Vagina (tissue), 2 donors: ENCODE results near the gene SLC43A1. TPM values are rescaled to one million over a fixed set of nuclear protein-coding genes. Genes with fewer than 3 reads are reported as not detected.

ENCODE experiments used
- DNase-seq, 2 donors: peaks; one replicate each; pipeline ENCODE4 v3.0.0-alpha.2; 2017; ENCODE audit errors: extremely low spot score in 2 of 2
- H3K27ac ChIP-seq: fragments of 200-600 bp; sonication (generic); one replicate; pipeline ENCODE4 v1.5.1; 2019
- H3K27me3 ChIP-seq: fragments of 200-600 bp; sonication (generic); one replicate; pipeline ENCODE4 v1.5.1; 2019
- H3K36me3 ChIP-seq, 2 donors: fragments of 200-600 bp; sonication (generic); one replicate each; pipeline ENCODE4 v1.5.1; 2017 to 2019
- H3K4me1 ChIP-seq: fragments of 200-600 bp; sonication (generic); one replicate; pipeline ENCODE4 v1.5.1; 2019
- H3K4me3 ChIP-seq, 2 donors: fragments of 200-600 bp; sonication (generic); 1 replicate in 1 of 2; 2 replicates in 1 of 2; pipeline ENCODE4 v1.5.1; 2016 to 2019
- H3K9me3 ChIP-seq: fragments of 200-600 bp; sonication (generic); one replicate; pipeline ENCODE4 v1.5.1; 2019
- CTCF ChIP-seq, 3 experiments: fragments of 450-650 bp in 2 of 3; fragments of 200-600 bp in 1 of 3; sonication (generic) in 1 of 3; IDR thresholded peaks; one replicate each; pipeline ENCODE4 v1.5.1; 2017 to 2019; ENCODE audit warnings: antibody characterized with exemption in 3 of 3, mild to moderate bottlenecking in 2 of 3, moderate library complexity in 2 of 3
- POLR2A ChIP-seq, 2 donors: fragments of 450-650 bp; IDR thresholded peaks; one replicate each; pipeline ENCODE4 v1.6.1; 2017; ENCODE audit warnings: antibody characterized with exemption in 2 of 2, mild to moderate bottlenecking in 2 of 2, moderate library complexity in 2 of 2
- POLR2AphosphoS5 ChIP-seq, 2 donors: sonication (generic); formaldehyde crosslinking; IDR thresholded peaks; one replicate each; pipeline ENCODE4 v1.9.0; 2017; ENCODE audit warnings: antibody characterized with exemption in 2 of 2, mild to moderate bottlenecking in 2 of 2, low read depth in 1 of 2; ENCODE audit not compliant: insufficient read depth in 1 of 2
- intact Hi-C: fragments of 100-400 bp; cut with DNase I; formaldehyde crosslinking; loops from one replicate; pipeline ENCODE4 v1.15.1; 2023
- total RNA-seq: library from RNA; depleted of rRNA; stranded (reverse); fragments of >200 nt; gene quantifications from one replicate; pipeline ENCODE4 v1.2.3, GENCODE V29; 2016

The SLC43A1 gene
- total RNA-seq, 1 donor from 2014 or later, result 22.6 TPM

- H3K27me3 ChIP-seq, result no peaks in the 10 kb centered on the region
- DNase-seq, result no peak
- no peak overlapping the region for H3K4me3 ChIP-seq
- peaks cover 0 to 35% of the 10 kb centered on the region in 2 donors for H3K36me3 ChIP-seq
- no peaks in the 10 kb centered on the region for H3K4me1 ChIP-seq
- no peak overlapping the region for H3K27ac ChIP-seq
- TF ChIP-seq CTCF (IDR thresholded peaks at IDR 0.05) (no peak), POLR2AphosphoS5 (IDR thresholded peaks at IDR 0.05; ENCODE audit: insufficient read depth in 1 of 2, low read depth in 1 of 2) (no peak), POLR2A (IDR thresholded peaks at IDR 0.05) (no peak)
- intact Hi-C loops, result no loop called here
- no peaks in the 10 kb centered on the region for H3K9me3 ChIP-seq
Measured at GRCh38 chr11:57546451-57546850, 30.9 kb upstream of the SLC43A1 start.

- H3K4me3 ChIP-seq, result no peak overlapping the region
- peaks cover 0 to 29% of the 10 kb centered on the region in 2 donors for H3K36me3 ChIP-seq
- H3K27ac ChIP-seq, result no peak overlapping the region
- no peaks in the 10 kb centered on the region for H3K27me3 ChIP-seq
- TF ChIP-seq CTCF (IDR thresholded peaks at IDR 0.05) (no peak), POLR2AphosphoS5 (IDR thresholded peaks at IDR 0.05; ENCODE audit: insufficient read depth in 1 of 2, low read depth in 1 of 2) (no peak), POLR2A (IDR thresholded peaks at IDR 0.05) (no peak)
- no peaks in the 10 kb centered on the region for H3K4me1 ChIP-seq
- intact Hi-C loops, result no loop called here
- no peaks in the 10 kb centered on the region for H3K9me3 ChIP-seq
- no peak for DNase-seq
Measured at GRCh38 chr11:57545883-57546282, 30.4 kb upstream of the SLC43A1 start.

- Histone ChIP-seq H3K9me3 (no peaks in the 10 kb centered on the region), H3K27ac (no peak overlapping the region), H3K27me3 (no peaks in the 10 kb centered on the region), H3K36me3 (peaks cover 0 to 17% of the 10 kb centered on the region in 2 donors), H3K4me3 (no peak overlapping the region), H3K4me1 (no peaks in the 10 kb centered on the region)
- no peak for DNase-seq
- TF ChIP-seq POLR2A (IDR thresholded peaks at IDR 0.05) (no peak), POLR2AphosphoS5 (IDR thresholded peaks at IDR 0.05; ENCODE audit: insufficient read depth in 1 of 2, low read depth in 1 of 2) (no peak), CTCF (IDR thresholded peaks at IDR 0.05) (no peak)
- intact Hi-C loops, result no loop called here
Measured at GRCh38 chr11:57544566-57544965, 29.1 kb upstream of the SLC43A1 start.

- H3K27ac ChIP-seq, result no peak overlapping the region
- H3K36me3 ChIP-seq, result peaks cover 0 to 12% of the 10 kb centered on the region in 2 donors
- DNase-seq, result no peak
- TF ChIP-seq POLR2A (IDR thresholded peaks at IDR 0.05) (no peak), POLR2AphosphoS5 (IDR thresholded peaks at IDR 0.05; ENCODE audit: insufficient read depth in 1 of 2, low read depth in 1 of 2) (no peak), CTCF (IDR thresholded peaks at IDR 0.05) (no peak)
- intact Hi-C loops, result no loop called here
- no peaks in the 10 kb centered on the region for H3K27me3 ChIP-seq
- no peaks in the 10 kb centered on the region for H3K4me1 ChIP-seq
- H3K4me3 ChIP-seq, result no peak overlapping the region
- no peaks in the 10 kb centered on the region for H3K9me3 ChIP-seq
Measured at GRCh38 chr11:57543593-57543992, 28.1 kb upstream of the SLC43A1 start.

GRCh38 chr11:57542582-57542981 lies 27.1 kb upstream of the SLC43A1 start:
- Histone ChIP-seq H3K4me3 (no peak overlapping the region), H3K4me1 (no peaks in the 10 kb centered on the region), H3K27me3 (no peaks in the 10 kb centered on the region), H3K27ac (no peak overlapping the region), H3K36me3 (peaks cover 0 to 1% of the 10 kb centered on the region in 2 donors), H3K9me3 (no peaks in the 10 kb centered on the region)
- no peak for TF ChIP-seq POLR2AphosphoS5 (IDR thresholded peaks at IDR 0.05; ENCODE audit: insufficient read depth in 1 of 2, low read depth in 1 of 2)
- TF ChIP-seq CTCF (IDR thresholded peaks at IDR 0.05), result no peak
- TF ChIP-seq POLR2A (IDR thresholded peaks at IDR 0.05), result no peak
- intact Hi-C loops, result no loop called here
- DNase-seq, result no peak
